Stimulated activated CD4-positive, alpha-beta T cell treated with anti-CD3 and anti-CD28 coated beads, Interleukin-4, amount 100 ng/mL, for 1 hour (primary cell): Measurements from ENCODE around the gene RALGAPB.
"Not testable (repeated sequence)": the region's sequence is repeated elsewhere in the genome, so short reads cannot be mapped to it uniquely, and the experiment has no call there.

ENCODE experiments used
- DNase-seq: peaks from one replicate; pipeline ENCODE4 v3.0.0-alpha.2; 2020

The RALGAPB gene

DNA sequence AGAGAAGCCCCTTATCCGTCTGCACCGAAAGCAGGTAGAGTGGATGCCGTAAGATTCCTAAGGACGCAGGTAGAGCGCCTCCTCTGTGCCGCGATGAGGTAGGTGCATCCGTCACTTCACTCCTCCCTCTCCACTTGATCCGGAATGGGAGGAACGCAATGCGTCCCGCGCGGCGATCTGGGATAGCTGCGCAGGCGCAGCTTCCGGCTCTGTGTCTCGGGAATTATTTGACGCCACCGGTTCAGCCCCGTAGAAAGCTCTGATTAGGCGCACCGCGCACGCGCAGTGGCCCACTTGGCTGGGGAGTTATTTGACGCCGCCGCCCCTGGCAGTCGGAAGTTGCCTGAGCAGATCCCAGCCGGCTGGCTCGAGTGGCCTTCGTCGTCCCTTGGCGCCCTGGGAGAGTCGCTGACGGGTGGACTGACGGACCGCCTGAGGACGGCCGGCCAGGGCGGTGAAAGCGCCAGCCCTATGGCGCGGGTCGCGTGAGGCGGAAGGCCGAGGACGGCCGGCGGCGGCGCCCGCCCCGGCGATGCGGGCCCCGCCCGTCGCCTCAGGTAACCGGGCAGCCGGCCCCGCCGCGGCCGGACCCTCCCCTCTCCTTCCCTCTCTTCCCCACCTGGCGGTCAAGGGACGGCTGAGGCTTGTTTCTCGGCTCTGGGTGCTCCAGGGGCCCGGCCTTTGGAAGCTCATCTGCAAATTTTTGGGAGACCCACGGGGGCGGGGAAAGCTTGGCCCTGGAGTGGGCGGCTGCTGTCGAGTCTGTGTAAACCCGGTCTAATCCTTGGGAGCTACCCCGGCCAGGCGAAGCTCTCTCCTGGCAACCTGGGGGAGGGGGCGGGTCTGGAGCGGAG lies at the start of gene RALGAPB:
RALGAPB (plus strand) TSS at position 331 of the 854 bp plus-strand sequence. CDS start 15,590 bp downstream, outside the sequence.
- DNase-seq, result peak; percentile 99

DNA sequence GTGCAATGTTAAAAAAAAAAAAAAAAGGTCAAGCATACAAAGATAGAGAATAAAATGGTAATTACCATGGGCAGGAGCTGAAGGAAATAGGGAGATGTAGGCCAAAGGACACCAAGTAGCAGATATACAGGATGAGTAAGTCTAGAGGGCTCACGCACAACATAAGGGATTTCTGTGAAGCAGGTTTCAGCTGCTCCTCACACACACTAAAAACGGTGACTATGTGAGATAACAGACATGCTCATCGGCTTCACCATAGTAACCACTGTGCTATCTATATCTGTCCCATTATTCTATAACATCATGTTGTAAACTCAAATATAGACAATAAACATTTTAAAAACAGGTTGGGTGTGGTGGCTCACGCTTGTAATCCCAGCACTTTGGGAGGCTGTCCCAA lies 49.1 kb upstream of the RALGAPB start:
- no peak for DNase-seq

DNA sequence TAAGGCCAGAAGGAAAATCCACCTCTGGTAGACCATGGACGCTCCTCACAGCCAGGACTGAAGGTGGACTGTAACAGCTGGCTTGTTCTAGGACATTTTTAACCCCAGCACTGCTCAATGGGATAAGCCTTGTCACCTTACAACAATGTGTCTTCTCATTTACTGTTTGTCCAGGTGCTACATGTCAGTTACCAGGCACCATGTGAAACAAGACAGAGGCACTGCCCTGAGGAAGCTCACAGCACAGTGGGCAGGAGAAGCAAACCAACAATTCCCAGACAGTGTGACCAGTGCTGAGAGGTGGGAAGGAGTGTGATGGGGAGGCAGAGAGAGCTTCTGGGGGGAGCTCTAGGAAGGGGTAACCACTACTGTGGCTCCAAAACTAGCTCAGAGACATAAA lies 48.2 kb upstream of the RALGAPB start:
- DNase-seq, result no peak

DNA sequence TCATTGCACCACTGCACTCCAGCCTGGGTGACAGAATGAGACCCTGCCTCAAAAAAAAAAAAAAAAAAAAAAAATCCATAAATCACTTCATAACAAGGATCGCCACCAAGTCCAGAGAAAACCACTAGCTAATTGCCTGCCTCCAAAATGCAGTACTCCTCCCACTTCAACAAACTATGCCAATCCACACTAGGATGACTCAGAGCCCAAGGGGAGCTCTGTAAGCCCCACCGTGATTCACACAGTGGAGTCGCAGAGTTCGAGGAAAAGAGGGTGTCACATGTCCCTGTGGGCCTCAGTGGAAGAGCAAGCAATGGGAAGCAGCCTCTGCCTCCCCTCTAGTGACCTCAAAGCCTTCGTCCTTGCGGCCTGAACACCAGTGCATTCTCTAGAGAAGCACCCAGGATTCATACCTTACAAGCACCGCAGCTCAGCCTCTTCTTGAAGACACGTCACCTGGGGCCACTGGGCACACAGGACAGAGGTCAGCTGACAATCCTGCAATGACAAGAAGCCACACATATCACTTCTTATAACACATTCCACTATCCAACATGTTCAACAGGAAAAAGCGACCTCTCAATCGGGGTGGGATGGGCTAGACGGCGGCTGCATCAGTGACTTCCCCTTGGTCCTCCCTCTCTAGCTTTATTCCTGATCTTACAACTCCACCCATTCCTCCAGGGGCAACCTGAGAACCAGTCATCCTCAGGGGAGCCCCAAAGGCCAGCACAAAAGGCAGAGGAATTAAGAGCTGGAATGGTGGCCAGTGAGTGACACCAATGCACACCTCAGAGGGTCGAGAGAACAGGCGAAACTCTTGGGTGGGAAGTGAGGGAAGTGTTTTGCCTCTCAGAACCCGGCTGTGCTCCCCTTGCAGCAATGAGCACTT lies 46.4 kb upstream of the RALGAPB start:
- DNase-seq, result peak; percentile 25

DNA sequence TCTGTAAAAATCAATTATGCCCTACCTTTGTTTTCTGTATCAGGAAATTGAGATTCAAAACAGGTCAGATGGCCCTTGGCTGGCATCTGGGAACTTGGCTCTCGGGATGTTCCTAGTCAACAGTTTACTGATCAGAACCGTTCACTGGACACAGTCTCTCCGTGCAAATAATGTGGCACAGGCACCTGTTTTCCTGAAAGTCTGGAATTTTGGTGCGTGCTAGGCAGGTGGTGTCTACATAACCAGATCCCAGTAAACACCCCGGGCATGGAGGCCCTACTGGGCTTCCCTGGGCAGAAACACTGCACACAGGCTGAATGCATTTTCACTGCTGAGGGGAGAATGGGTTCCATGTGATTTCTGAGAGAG lies 45.0 kb upstream of the RALGAPB start:
- no peak for DNase-seq

DNA sequence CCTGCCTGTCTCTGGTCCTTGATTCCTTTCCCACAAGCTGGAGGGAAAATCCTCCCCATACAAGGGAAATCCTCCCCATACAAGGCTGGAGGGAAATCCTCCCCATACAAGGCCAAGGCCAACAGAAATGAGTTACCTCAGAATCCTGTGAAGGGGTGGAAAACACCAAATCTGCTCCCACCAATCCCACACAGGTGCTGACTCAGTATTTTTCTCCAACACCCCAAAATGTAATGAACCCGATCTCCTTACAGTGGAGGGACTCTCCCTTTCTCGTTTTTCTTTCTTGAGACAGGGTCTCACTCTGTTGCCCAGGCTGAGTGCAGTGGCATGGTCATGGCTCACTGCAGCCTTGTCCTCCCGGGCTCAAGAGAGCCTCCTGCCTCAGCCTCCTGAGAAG lies 43.8 kb upstream of the RALGAPB start:
- DNase-seq, result no peak

DNA sequence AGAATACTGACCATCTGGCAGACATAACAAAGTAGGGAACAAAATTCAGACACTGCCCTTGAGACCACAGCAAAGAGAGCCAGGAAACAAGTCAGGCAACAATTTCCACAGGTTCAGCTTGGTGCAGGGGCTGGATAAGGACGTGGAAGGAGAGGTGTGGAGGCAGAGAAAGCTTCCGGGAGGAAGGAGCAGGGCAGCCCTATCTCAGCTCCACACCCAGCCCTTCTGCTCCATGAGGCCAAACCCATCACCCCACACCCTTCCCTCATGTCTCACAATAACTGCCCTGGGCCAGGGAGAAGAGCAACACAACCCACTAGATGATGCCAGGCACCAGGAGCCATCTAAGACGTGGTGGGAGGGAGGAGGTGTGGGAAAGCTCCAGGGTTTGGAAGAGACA lies 43.3 kb upstream of the RALGAPB start:
- no peak for DNase-seq

DNA sequence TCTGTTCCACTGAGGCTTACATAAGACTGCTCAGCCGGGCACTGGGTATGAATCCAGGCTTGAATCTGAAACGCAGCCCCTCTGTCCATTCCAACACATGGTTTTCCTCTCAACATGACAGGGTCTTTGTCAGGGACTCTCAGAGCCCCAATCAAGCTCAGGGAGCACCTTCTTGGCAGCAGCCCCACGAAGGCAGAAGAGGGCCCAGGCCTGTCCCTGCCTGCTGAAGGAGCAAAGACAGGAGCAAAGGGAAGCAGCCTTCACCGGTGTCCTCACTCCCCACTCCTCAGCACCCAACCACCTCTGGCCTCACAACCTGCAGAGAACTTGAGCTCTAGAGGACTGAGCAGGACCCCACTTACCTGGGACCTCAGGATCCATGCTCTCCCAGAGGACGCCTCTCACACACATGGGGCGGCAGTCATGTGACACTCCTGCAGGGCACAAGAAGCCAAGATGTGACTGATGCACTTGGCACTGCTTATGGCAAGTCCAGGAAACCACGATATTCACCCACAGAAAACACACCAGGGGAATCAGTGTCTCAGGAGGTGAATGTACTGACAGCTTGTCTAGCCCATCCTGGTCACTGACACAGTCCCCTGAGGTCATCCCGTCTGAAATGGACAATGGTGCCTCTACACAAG lies 41.8 kb upstream of the RALGAPB start:
- DNase-seq, result no peak

DNA sequence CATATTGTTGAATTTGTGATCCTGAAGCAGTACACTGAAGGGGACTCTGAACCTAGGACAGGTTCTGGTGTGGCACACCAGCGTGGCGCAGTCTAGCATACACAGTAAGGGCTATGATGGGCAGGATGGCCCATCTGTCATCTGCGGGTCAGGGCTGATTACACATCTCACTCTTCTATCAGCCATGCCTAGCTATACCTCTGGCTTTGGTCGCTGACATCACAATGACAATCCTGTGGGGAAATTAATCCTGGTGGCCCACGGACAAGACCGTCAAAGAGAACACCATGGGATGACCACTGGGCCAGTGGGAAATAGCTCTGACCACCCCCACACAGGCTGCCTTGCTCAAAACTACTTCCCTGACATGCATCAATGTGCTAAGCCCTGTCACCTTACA lies 40.4 kb upstream of the RALGAPB start:
- no peak for DNase-seq

DNA sequence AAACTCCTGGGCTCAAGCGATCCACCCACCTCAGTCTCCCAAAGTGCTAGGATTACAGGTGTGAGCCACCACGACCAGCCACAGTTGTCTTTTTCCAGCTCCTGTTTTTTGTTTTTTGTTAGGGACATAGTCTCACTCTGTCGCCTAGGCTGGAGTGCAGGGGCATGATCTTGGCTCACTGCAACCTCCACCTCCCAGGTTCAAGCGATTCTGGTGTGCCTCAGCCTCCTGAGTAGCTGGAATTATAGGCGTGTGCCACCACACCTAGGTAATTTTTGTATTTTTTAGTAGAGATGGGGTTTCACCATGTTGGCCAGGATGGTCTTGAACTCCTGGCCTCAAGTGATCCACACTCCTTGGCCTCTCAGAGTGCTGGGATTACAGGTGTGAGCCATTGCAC lies 39.8 kb upstream of the RALGAPB start:
- not testable (repeated sequence) for DNase-seq

DNA sequence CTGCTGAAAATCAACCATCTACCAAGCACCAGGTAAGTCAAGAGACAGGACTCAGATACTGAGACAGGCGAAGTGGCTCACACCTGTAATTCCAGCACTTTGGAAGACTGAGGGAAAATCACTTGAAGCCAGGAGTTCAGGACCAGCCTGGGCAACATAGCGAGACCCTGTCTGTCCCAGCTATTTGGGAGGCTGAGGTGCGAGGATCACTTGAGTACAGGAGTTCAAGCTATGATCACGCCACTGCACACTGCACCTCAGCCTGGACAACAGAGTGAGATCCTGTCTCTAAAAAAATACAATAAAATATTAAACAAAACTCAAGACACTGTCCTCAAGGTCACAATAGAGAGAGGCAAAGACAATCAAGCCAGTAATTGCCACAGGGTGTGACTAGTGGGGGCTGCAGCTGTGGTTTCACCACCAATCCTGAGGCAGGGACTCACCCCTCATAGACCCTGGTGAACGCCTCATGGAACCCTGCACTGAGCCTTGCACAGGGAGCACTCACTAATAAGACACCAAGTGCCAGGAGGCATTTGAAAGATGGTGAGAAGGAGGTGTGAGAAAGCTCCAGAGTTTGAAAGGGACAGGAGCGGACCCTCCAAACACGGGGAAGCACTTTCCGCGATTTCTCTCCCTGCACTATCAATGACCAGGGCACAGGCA lies 39.2 kb upstream of the RALGAPB start:
- DNase-seq, result no peak

DNA sequence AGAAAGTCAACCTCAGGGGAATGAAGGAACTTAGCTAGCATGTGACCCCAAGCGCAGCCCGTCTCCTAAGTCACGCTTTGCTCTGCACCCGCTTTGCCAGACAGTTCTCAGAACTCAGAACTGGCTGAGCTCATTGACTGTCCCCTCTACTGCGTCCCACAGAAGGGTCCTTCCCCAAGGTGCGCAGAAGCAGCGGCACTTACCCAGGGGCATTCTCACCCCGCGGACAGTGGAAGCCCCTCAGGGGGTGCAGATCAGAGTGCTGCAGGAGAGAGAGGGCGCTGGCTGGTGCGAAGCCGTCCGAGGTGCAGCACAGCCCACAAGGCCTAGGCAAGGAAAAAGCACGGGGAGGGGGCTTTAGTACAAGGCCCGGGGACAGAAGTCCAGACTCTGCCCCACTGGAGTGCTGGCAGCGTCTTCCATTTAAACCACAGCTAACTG lies 38.3 kb upstream of the RALGAPB start:
- DNase-seq, result peak; percentile 28

DNA sequence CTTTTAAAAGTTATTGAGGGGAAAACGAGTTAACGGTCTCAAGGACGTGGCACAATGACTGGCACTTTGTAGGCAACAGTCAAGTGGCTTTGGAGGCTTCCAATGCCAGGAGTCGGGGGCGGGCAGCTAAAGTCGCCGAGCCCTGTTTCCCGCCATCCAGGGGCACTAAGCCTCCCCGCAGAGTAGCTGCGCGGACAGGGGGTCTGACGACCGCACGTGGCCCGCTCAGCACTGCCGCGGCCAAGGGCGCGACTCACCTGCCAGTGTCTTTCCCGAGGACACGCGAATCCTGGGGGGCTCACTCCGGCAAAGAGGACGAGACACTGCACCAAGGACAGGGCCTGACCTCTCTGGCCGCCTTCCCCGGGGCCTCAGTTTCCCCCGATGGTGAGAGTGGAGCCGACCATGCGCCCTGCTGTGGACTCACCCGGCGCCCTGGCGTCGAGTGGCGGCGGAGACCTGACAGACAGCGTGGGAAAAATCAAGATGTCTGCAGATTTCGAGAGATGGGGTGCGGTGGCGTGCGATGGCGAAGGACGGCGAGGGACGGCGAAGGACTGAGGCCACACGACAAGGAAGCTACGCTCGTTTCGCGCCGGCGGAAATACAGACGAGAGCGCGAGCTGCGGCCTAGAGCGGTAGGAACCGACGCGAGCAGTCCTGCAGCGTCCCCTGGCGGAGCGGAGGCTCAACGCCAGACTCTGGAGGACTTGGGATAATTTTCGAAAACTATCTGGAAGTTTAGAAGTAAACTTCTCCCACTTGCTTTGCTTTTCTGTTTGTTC lies 37.7 kb upstream of the RALGAPB start, which contains the start of gene SNHG17:
SNHG17 (minus strand) TSS at position 559 of the 785 bp plus-strand sequence.
- DNase-seq, result peak; percentile 90

DNA sequence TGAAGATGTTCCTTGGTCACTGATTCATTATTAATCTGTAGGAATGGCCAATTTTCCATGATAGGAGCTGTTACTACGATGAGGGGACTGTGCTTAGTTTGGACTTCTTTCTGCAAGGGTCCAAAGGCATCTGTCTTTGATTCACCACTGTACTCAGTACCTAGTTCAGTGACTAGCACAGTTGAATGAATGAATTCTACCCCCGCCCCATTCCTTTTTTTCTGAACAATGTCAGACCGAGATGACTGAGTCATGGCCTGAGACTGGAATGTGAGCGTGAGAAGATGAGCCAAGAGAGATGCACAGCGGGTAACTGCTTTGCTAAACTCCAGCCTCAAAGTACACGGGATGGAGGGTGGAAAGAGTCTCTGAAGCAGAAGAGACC lies 37.1 kb upstream of the RALGAPB start:
- no peak for DNase-seq

DNA sequence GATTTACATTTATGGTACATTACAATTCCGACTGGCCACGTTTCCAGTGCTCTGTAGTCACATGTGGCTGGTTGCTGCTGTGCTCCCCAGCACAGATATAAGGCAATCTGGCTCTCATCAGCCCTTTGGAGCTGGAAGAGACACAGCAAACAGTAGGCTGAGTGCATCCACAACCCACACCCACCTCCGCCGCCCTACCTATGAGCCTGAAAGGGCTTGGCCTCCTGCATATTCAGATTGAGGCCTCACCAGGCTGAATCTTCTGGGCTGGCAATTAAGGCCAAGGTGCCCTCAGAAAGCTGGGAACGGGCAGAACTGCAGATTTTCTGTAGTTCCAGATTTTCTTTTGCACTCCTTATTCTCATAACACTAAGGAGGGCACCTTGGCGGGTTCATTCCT lies 34.8 kb upstream of the RALGAPB start:
- no peak for DNase-seq

DNA sequence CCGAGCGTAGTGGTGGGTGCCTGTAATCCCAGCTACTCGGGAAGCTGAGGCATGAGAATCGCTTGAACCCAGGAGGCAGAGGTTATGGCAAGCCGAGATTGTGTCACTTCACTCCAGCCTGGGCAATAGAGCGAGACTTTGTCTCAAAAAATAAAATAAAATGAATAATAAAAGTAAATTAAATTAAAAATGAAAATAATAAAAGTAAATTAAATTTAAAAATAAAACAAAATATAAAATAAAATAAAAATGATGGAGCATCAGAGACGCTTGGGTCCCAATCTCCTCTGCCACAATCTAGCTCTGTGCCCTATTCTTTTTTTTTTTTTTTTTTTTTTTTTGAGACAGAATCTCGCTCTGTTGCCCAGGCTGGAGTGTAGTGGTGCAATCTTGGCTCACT lies 31.5 kb upstream of the RALGAPB start:
- not testable (repeated sequence) for DNase-seq

DNA sequence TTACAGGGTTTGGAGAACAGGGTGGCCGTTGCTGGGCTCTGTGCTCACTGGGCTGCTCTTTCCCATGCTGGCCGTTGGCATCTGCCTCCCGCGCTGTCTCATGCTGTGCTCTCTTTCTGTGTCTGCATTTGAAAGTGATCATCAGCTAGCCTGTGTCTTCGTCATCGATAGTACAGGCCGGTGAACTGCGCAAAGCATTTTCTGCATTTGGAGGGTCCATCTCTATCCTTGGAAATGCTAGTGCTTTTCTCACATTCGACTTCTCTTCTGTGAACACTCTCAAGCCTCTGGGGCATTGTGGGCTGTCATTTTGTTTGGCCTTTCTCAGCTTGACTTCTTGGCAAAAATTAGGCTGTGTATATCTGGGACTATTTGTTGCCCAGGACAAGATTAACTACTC lies 30.7 kb upstream of the RALGAPB start:
- DNase-seq, result no peak

DNA sequence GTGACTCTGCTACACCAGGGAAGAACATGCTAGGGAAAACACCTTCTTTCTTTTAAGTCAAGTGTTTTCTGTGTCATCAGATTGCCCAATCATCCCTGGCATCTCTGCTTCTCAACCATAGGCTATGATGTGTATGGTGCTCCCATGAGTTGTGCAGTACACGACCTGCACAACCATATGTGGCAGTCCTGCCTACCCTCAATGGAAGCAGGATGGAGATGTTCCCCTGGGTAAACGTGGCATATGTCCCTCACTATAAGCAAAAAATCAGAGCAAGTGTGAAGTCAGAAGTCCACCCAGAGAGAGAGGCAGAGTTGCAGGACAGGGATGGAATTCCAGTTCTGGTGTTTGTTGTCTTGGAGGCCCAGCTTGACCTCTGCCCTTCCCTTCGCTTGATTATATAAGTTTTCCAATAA lies 27.3 kb upstream of the RALGAPB start:
- no peak for DNase-seq

DNA sequence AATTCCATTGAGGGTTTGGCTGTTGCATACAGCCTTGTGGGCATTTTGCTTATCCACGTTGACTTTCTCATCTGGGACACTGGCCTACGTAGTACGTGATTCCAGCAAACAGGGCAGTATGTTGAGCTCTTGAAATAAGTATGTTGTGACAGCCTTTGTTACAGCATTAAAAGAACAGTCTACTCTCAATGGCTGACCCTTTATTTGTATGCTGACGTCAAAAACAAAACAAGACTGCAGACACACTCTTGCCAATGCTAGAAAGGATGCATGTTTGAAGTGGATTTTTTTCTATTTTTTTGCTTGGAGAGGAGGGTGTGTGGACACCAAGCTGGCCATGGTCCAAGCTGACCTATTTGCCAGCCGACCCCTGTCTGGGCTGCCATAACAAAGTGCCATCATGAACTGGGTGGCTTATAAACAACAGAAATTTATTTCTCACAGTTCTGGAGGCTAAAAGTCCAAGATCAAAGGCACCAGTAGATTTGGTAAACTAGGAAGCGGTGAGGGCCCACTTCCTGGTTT lies 26.7 kb upstream of the RALGAPB start:
- no peak for DNase-seq

DNA sequence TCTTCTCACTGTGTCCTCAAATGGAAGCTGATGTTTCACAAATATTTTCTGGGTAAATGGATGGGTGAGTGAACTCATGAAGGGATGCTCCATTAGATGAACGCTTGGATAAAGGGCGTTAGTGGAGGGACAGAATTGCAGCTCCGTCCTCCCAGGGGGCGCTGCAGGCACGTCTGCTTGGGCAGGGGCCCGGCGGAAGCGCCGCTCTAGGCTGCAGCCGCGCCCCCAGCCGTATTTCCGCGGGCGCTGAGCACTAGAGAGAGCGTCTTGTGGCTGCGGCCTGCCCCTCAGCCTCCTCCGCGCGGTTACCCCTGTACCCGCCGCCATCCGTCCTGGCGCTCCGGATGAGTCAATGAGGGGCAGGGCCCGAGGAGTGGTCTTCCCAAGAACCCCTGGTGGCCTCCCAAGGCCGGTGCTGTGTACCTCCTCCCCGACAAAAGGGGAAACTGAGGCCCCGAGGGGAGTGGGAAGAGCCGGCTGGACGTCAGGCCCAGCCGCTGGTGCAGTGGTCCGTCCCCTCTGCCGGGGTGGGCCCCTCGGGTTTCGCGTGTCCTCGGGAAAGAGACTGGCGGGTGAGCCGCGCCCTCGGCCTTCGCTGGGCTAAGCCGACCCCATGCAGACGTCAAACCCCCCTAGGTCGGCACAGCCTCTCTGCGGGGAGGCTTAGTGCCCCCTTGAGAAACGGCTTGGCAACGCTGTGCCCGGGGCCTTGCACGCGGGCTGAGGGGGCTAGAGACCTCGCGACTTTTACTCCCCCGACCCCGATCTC lies 26.0 kb upstream of the RALGAPB start:
- DNase-seq, result peak; percentile 98

DNA sequence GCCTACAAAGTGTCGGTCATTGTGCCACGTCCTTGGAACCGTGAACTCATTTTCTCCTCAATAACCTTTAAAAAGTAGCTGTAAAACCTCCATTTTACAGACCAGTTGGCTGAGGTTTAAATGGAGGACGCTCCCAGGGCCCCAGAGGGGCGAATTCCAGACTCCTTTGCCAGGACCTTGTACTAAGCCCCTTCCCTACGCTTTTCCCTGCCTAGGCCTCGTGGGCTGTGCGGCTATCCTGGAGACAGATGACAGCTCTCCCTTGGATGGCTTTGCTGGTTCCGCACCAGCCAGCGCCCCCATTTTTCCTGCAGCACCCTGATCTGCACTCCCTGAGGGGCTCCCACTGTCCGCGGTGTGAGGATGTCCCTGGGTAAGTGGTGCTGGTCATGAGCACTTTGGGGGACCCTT lies 25.4 kb upstream of the RALGAPB start:
- no peak for DNase-seq
